8988T (cell line): Measurements from ENCODE around the gene PEA15.

Experiments used
- DNase-seq: peaks from one replicate; pipeline ENCODE4 v3.0.0; 2011

Gene PEA15

DNA sequence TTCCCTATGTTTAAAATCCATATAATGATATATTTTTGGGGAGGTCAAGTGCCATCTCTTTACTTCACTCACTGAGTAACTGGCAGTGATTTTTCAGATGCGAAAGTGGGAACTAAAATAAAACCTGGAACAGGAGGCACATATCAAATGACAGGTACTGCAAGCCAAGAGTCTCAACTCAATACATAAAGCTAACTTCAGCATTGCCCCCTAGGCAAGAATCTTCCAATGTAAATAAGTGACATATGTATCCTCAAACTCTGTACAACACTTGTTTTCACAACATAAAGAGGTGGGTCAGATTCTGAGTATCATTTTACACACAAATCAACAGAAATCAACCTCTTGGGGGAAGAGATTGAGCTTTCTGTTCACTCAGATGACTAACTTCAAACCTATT lies 39.0 kb downstream of the PEA15 start:
- DNase-seq: no peak

GRCh38 chr1:160245434-160245833 lies 40.2 kb downstream of the PEA15 start:
- DNase-seq: no peak

DNA sequence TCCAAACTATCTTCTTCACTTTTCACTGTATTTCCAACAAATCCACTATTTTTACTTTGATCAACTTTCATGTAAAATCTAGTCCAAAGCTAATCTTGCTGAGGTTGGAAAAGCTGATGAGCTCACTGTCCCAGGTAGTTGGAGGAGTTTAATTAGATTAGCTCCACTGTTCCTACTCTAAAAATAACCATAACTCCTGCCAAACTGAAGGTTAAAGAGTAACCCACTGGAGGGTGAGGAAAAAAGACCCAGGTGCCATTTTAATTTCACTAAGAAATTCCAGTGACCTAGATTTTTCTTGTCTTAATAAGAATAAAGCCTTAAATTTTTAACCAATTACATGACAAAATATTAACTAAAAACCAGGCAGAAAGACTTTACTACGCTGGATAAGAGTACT lies 41.9 kb downstream of the PEA15 start:
- DNase-seq: no peak

DNA sequence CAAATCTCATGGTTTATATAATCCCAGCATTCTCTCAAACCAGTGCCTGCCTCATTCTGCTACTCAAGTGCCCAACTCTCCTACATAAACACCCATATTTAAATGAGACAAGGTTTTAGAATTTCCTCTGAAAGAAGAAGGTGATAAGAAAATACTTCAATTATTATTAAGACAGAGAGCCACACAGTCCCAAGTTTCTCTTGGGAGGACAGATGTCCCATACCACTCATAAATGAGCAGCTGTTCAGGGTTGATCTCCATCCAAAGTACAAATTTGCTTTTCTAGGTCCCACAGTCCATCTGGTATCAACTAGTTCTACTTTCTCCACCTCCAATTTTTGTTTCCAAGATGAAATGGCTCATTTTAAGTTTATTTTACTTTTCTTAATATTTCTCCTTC lies 45.8 kb downstream of the PEA15 start:
- DNase-seq: no peak

DNA sequence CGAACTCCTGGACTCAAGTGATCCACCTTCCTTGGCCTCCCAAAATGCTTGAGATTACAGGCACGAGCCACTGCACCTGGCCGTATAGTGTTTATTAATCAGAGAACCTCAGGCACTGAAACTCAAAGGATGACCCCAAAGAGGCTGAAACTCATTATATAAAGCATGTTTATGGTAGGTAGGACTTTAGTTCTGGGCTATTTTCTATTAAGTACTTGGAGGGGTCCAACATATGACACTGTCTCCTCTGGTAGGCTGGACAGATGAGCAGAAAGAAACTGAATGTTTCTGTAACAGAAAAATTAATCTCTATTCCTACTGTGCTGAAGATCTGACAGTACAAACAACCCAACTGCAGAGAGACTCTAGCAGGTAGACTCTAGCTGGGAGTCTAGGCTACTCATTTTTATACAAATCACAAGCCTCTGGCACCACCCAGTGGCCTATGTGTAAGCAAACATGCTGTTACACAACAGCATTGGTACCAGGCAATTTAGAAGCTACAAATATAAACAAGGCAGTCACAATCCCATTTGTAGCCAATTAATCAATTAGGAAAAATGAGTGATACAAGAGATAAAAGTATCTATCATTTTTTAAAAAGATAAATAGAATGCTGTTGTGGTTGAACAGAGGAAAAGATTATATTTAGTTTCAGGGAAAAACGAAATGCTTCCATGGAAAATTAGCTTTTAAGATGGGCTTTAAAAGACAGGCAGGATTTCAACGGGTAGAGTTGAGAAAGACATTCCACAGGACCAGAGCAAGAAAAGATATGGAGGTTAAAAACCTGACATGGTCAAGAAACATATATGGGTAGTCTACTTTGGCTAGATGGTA lies 46.7 kb downstream of the PEA15 start:
- DNase-seq: peak; percentile 30

DNA sequence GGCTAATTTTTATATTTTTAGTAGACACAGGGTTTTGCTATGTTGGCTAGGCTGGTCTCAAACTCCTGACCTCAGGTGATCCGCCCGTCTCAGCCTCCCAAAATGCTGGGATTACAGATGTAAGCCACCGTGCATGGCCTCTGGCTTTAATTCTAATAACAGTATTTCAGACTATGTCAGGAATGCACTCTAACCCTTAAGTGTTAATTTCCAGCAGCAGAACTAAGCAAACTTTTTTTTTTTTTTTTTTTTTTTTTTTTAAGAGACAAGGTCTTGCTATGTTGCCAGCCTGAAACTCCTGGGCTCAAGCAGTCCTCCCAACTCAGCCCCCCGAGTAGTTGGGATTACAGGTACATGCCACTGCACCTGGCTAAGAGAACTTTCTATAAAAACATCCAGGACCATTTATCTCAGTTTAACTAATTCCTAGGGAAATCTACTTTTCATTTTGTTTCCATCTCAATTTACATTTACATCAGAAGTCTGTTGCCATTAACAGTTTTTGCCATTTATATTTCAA lies 50.7 kb downstream of the PEA15 start:
- DNase-seq: no peak

GRCh38 chr1:160256396-160257046 lies 51.3 kb downstream of the PEA15 start:
- DNase-seq: no peak

DNA sequence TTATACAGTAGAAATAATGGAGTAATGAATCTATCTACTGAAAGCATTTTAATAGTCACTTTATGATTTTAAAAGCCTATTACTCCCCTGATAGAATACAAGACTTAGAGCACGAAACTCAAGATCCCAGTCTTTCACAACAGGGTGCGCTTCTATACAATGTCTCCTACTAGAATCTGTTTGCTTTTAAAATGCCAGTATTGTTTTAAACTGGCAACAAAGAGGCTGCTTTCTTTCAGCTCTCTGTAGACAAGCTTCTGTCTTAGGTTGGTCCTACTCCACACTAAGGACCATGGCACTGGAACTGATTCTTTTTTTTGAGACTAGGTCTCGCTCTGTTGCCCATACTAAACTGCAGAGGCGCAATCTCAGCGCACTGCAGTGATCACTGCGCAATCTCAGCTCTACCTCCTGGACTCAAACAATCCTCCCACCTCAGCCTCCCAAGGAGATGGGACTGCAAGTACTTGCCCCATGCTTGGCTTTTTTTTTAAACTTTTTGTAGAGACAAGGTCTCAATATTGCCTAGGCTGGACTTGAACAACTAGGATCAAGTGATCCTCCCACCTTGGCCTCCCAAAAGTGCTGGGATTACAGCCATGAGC lies 52.3 kb downstream of the PEA15 start:
- no peak for DNase-seq

GRCh38 chr1:160258177-160258798 lies 53.1 kb downstream of the PEA15 start:
- DNase-seq: no peak

DNA sequence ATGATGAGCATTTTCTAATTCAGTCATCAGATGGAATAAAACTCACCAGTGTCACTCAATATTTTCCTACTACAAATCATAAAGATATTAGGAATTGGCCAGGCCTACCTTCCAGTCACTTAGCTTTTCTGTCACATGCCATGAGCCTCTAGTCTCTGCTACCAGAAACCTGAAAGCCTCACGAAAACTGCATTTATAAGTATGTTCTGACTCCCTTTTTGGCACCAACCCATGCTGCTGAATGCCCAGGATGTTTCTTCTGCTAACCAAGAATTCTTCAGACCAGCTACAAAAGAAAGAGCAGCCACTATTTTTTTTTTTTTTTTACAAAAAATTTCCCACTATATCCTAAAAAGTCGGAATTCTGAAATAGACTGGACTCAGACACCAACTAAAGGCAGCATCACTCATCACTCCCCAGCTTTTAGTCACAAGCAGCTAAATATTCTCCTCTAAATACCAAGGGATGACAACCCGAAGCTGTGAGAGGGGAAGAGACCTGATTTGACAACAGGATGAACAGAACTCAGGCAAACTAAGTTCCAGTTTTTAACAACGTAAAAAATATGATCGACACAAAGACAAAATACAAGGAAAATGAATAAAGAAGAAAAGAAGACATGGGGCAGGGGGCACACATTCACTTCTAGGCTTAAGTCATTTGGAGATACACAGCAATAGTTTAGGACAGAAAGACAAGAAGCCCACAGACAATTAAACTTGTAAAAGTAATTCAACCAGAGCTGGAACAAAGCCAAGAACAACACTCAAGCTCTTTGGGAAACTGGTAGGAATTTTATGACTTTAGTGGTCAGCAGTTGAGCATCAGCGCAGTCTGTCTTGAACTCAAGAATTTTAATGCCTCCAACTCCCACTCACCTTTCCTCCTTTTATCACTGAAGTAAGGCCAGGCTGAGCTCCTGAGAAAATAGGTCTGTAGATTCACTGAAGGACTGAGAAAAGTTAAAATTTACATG lies 55.5 kb downstream of the PEA15 start:
- DNase-seq: no peak

DNA sequence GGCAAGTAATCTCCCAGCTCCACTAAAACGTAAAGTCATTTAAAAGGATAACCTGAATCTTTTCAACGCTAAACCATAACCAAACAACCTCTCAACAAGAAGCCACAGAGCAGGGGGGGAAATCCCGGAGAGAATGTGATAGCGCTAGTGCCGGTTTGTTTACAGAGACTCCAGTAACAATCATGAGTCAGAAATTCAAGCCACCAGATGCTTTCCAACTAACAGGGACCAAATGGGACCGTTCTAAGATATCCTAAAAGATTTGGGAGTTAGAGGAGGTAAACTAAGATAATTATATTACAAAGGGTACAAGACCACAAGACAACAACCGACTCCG lies 56.3 kb downstream of the PEA15 start:
- no peak for DNase-seq

- peak; percentile 77 for DNase-seq
These were observed 57.0 kb downstream of the PEA15 start, which contains the start of gene DCAF8 for GRCh38 chr1:160261893-160262794. TSS of gene DCAF8 (minus strand) at chr1:160262549. CDS start at chr1:160244008, 18,541 bp downstream.

DNA sequence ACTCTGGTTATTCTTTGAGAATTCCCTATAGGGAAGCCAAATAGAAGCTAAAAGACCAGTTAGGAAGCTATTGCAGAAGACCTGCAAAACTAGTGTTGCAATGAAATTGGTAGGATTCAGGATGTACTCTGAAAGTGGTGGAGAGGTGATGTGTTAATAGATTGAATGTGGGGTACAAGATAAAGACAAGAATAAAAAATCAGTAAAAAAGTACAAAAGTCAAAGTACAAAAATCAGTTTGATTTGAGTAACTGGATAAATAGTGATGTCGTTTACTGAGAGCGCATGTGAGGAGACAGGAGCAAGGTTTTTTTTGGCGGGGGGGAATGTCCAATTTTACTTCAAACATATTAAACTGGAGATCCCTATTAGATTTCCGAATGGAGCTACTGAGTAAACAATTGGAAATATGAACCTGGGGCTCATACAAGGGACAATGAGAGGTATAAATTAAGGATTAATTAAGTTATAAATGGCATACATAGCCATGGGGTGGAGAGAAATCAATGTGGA lies 59.7 kb downstream of the PEA15 start:
- DNase-seq: no peak
